Activated CD8-positive, alpha-beta memory T cell treated with anti-CD3 and anti-CD28 coated beads for 1 hour (primary cell): Measurements from ENCODE around the gene GMEB2.
"Not testable (repeated sequence)": the region's sequence is repeated elsewhere in the genome, so short reads cannot be mapped to it uniquely, and the experiment has no call there.

Experiments
- DNase-seq, 2 donors: peaks; one replicate each; pipeline ENCODE4 v3.0.0-alpha.2; 2020; ENCODE audit warnings: low read depth in 1 of 2; ENCODE audit errors: extremely low read depth in 1 of 2

Gene GMEB2

DNA sequence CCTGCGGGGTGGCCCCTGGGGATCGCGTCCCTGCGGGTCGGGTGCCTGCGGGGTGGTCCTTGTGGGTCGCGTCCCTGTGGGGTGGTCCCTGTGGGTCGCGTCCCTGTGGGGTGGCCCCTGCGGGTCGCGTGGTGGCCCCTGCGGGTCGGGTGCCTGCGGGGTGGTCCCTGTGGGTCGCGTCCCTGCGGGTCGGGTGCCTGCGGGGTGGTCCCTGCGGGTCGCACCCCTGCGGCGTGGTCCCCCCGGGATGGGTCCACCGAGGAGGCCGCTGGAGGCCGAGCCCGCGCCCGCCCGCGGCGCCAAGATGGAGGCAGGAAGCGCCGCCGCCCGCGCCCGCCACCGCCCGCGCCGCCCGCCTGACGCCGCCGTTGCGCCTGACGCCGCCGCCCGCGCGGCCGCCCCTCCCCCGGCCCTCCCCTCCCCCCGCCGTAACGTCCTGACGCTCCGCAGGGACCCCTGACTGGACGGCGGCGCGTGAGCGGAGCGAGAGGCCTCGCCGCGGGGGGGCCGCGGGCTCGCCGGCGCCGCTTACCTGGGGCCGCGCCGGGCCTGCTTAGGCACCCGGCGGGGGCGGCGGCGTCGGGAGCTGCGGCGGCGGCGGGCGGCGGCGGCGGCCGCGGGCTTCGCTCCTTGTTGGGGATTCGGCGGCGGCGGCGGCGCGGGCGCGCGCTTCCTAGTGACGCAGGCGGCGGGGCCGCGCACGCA is at the start of gene GMEB2:
GMEB2 (minus strand) TSS at position 678 of the 705 bp plus-strand sequence. CDS start 7,704 bp downstream, outside the sequence.
- peak in 1 of 2 donors; percentile 55 for DNase-seq

DNA sequence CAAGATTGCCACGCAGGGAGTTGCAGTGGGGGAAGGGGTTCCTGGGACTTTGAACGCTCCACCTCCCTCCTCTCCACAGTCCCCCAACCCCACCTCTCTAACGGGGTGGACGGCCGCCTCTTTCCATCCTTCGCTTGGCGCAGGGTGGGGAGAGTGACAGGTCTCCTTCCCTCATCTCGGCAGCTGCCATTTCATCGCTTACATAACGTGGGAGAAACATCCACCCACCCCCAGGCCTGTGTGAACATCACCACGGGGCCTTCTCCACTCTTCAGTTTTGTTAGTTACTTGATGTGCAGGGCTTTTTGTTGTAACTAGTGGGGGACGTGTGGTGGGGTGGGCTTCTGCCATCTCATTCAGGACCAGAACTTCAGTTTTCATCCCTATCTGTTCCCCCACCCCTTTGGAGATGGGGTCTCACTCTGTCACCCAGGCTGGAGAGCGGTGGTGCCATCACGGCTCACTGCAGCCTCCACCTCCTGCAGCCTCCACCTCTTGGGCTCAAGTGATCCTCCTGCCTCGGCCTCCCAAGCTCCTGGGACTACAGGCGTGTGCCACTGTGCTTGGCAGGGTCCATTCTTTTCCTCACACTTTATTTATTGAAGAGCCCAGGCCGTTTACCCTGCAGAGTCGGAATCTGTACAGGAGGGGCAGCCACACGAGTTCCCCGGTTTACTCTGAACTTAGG is 48.9 kb upstream of the GMEB2 start:
- no peak for DNase-seq

GRCh38 chr20:63673951-63674350 is 47.0 kb upstream of the GMEB2 start:
- no peak for DNase-seq

DNA sequence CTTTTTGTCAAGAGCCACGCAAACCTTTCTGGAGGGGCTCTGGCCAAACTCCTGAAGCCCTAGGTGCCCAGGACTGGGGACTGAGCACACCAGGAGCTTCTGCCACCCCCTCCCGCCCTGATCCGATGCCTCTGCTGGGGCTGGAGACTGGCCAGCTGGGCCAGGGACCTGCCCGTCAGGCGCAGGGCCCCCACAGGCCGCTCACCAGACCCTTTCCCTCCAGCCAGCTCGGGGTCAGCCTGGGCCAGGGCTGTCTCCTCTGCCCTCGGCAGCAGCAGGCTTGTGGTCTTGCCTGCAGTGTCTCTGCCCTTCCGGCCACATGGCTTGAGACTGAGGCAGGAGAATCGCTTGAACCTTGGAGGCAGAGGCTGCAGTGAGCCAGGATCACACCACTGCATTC is 45.8 kb upstream of the GMEB2 start:
- no peak for DNase-seq

- DNase-seq = not testable (repeated sequence)
Observed at GRCh38 chr20:63671695-63672094, 44.8 kb upstream of the GMEB2 start.

- no peak for DNase-seq
Observed at GRCh38 chr20:63668351-63668750, 41.5 kb upstream of the GMEB2 start.

- no peak for DNase-seq
Observed at GRCh38 chr20:63667858-63668257, 41.0 kb upstream of the GMEB2 start.

- DNase-seq = no peak
Observed at GRCh38 chr20:63665708-63666107, 38.8 kb upstream of the GMEB2 start.

- no peak for DNase-seq
Observed at GRCh38 chr20:63664861-63665594, 38.1 kb upstream of the GMEB2 start.

DNA sequence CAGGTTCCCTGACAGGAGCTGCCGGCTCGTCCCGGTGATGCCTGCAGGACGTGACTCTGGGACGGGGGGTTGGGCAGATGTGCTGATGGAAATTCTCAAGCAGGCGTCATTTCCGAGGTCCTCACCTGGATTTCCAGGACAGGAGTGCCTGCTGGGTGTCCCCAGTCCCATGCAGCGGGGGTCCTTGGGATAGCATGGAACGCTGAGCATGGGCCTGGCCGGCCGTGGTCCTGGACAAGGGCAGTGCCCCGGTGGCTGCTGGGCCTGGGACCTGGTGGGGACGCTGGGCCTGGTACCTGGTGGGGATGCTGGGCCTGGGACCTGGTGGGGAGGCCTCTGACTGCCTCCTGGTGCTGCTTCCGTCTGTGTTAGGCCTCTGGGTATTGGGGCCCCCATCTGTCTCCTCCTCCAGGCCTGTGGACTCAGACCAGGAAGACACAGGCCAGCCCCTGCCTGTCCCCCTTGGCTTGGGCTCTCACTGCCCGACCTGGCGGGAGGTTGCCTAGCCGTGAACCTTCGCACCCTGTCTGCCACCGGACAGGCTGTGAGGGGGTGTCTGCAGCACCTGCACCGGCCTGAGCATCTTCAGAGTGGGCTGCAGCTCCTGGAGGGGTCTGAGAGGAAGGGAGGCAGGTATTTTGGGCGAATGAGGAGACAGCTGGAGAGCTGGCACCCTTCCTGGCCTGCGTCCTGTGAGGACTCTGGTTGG is 37.4 kb upstream of the GMEB2 start:
- no peak for DNase-seq

DNA sequence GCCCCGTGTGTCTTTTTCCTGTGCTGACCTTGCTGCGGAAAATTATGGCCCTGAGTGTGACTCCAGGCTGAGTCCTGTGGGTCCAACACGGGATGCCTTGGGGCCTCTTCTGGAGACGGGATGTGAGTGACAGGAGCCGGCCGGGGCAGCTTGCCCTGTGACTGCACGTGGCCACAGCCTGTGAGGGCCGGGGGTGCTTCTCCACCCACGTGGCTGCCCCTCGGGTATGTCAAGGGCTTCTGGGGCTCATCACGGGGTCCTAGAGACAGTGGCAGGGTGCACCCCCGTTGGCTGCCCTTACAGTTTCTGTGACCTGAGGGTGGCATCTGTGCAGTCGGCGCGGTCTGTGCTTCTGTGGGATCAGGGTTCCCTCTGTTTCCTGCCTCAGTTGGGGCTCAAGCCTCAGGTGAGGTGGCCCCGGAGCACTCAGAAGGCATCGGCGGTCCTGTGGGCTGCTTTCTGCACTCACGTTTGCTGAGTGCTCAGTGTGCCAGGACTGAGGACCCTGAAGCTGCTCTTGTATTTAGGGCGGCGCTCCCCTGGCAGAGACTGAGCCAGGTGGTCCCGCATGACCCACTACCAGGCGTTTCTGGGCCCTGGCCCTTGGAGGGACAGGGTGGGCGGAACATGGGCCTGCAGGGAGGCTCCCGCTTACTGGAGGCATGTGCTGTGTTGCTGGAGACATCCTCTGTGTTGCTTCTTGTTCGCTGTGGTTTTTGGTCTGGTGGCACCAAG is 36.6 kb upstream of the GMEB2 start:
- DNase-seq = no peak

GRCh38 chr20:63662813-63663189 is 35.9 kb upstream of the GMEB2 start:
- DNase-seq = no peak

- DNase-seq = no peak
Observed at GRCh38 chr20:63661959-63662812, 35.3 kb upstream of the GMEB2 start.

DNA sequence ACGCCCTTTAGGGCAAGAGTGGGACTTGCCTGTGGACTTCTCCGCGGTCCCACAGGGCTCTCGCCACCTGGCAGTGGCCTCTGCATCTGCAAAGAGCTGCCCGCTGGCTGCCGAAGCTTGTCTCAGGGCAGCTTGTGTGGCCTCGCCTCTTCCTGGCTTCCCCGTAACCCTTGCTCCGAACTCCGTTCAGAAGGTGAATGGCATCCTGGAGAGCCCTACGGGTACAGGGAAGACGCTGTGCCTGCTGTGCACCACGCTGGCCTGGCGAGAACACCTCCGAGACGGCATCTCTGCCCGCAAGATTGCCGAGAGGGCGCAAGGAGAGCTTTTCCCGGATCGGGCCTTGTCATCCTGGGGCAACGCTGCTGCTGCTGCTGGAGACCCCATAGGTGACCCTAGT is 34.2 kb upstream of the GMEB2 start:
- DNase-seq = no peak

- no peak for DNase-seq
Observed at GRCh38 chr20:63660622-63661021, 33.7 kb upstream of the GMEB2 start.

DNA sequence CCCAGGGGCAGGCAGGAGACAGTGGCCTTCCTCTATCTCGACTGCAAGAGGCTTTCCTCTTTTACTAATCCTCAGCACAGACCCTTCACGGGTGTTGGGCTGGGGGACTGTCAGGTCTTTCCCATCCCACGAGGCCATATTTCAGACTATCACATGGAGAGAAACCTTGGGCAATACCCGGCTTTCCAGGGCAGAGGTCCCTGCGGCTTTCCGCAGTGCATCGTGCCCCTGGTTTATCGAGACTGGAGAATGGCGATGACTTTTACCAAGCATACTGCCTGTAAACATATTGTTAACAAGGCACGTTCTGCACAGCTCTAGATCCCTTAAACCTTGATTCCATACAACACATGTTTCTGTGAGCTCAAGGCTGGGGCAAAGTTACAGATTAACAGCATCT is 33.3 kb upstream of the GMEB2 start:
- DNase-seq = not testable (repeated sequence)

DNA sequence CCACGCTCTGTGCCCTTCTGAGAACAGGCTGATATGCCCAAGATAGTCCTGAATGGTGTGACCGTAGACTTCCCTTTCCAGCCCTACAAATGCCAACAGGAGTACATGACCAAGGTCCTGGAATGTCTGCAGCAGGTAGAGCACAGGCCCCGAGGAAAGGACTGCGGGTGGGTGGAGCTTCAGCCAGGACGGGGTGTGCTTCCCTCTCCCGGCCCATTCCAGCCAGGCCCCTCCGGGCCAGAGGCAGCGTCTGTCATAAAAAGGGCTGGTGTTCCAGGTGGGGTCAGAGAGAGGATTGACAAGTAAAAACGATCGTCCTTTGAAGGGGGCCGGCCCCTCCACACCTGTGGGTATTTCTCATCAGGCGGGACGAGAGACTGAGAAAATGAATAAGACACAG is 32.5 kb upstream of the GMEB2 start:
- DNase-seq = no peak

DNA sequence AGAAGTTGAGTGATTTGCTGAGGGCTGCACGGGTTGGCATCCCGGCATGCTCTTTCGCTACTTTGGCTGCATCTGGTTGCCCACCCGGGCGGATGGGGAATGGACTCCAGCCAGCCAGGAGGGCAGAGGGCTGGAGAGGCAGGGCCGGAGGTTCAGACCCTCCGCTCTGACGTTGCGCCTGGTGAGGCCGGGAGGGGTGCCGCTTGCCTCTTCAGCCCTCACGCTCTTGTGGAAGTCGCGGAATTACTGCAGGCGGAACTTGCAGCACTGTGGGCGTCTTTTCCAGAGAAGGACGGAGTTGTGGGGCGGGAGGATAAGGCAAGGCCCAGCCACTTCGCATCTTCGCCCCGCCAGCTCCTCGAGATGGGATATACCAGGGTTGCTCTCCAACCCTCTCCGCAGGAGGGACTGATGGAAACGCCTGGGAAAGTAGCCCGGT is 31.9 kb upstream of the GMEB2 start:
- no peak for DNase-seq

DNA sequence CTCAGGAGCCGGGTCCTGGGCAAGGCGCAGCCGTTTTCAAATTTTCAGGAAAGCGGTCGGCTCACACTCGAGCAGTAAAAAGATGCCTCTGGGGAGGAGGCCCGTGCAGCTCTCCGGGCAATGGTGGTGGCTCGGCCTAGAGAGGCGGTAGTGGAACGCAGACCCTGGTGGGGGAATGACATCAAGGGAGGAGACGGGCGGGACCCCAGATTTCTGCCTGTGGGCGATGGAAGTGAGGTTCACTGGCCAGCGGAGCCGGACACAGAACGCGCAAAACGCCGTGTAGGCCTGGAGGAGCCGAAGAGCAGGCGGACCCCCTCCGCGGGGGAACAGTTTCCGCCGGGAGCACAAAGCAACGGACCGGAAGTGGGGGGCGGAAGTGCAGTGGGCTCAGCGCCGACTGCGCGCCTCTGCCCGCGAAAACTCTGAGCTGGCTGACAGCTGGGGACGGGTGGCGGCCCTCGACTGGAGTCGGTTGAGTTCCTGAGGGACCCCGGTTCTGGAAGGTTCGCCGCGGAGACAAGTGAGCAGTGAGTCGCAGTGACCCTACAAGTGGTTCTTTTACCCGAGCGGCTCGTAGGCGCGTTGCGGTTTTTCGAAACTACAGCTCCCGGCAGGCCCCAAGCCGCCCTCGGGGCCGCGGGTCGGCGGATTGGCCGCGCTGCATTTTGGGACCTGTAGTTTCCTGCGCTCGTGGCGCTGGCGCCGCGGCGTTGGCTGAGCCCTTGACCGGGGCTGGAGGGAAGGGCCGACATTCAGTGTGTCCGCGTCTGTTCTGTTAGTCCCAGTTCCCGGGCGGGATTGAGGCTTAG is 31.2 kb upstream of the GMEB2 start, which contains the start of gene RTEL1:
RTEL1 (plus strand) TSS at position 376 of the 812 bp plus-strand sequence. CDS start 1,091 bp downstream, outside the sequence.
- DNase-seq = peak; percentile 65 to 80
